LNCaP clone FGC (cell line): Measurements from ENCODE around the gene WFDC12.

Experiments
- DNase-seq: peaks from one replicate; pipeline ENCODE4 v3.0.0-alpha.2; 2011; ENCODE audit warnings: low read depth
- H3K4me3 ChIP-seq: 2 replicates; pipeline ENCODE4 v1.5.1; 2011; ENCODE audit warnings: mild to moderate bottlenecking, low read depth, low read length, control low read depth
- TF ChIP-seq, protein P1 (sequence below): IDR thresholded peaks from 2 replicates; pipeline ENCODE4 v1.5.1; 2012; ENCODE audit warnings: mild to moderate bottlenecking; ENCODE audit not compliant: control insufficient read depth, insufficient read depth; ENCODE audit errors: extremely low read depth

Gene WFDC12

DNA sequence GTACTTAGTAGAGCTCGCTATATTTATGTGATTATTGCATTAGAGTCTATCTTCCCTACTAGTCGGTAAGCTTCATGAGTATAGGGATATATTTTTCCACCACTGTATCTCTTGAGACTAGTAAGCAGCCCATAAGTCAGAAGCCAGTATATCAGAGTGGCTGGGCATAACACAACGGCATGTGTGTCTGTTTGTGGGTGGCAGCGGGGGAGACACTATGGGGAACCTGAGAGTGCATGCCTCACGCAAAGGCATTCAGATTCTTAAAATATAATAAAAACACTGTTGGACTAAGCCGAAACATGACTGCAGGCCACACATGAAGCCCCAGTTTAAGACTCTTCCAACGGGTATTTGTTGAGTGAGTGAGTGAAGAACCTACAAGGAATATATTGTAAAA, 31.4 kb downstream of the WFDC12 start:
- DNase-seq, result no peak
- no peak overlapping the region for H3K4me3 ChIP-seq
- TF ChIP-seq, protein P1, sequence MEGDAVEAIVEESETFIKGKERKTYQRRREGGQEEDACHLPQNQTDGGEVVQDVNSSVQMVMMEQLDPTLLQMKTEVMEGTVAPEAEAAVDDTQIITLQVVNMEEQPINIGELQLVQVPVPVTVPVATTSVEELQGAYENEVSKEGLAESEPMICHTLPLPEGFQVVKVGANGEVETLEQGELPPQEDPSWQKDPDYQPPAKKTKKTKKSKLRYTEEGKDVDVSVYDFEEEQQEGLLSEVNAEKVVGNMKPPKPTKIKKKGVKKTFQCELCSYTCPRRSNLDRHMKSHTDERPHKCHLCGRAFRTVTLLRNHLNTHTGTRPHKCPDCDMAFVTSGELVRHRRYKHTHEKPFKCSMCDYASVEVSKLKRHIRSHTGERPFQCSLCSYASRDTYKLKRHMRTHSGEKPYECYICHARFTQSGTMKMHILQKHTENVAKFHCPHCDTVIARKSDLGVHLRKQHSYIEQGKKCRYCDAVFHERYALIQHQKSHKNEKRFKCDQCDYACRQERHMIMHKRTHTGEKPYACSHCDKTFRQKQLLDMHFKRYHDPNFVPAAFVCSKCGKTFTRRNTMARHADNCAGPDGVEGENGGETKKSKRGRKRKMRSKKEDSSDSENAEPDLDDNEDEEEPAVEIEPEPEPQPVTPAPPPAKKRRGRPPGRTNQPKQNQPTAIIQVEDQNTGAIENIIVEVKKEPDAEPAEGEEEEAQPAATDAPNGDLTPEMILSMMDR, result no peak

DNA sequence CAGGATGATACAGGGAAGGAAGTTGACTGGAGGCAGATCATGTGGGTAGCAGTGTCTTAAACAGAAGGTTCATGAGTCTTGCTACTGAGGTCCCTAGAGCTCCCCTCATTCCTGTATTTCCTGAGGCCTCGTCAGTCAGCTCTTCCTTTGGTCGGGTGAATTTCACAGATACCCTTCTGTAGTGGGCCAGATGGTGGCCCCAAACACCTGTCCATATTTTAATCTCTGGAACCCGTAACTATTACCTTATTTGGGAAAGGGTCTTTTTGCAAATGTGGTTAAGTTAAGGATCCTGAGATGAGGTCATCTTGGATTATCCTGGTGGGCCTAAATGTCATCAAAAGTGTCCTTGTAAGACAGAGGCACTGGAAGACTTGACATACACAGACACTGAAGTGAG, 32.9 kb downstream of the WFDC12 start:
- no peak overlapping the region for H3K4me3 ChIP-seq
- DNase-seq, result no peak
- TF ChIP-seq, protein P1, result no peak

DNA sequence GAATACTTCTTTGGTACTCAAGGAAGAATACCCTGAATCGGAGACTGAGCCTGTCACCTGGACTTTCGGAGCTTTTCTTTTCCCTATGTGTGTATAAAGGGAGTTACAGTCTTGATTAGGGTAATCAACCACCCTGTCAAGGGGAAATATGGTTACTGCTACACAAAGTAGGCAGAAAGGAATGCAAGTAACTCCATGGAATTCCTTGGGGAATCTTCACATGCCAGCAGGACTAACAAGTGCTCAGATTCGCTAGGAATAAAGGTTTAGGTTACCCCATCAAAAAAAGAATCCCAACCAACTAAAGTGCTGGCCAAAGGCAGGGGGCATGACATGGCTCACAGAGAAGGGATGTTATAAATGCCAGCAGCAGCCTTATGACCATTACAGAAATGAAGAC, 33.8 kb downstream of the WFDC12 start:
- TF ChIP-seq, protein P1, result no peak
- no peak overlapping the region for H3K4me3 ChIP-seq
- DNase-seq, result no peak

DNA sequence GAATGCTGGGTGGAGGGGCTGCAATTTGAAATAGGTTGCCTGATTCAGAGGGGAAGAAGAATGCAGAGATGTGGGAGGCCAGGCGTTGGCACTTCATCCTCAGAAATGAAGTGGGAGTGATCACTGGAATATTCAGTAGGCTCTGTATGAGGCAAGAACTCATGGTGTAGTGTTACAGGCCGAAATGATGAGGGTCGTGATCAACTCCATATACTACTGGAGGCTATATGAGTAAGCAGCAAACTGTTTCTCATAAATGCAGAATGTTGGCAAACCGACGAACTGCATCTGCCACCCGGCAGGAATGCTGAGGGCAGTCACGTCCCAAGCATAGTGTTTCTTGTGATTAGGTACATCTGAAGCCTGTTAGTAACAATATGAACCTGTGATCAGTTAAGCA, 36.0 kb downstream of the WFDC12 start:
- DNase-seq, result no peak
- H3K4me3 ChIP-seq, result no peak overlapping the region
- TF ChIP-seq, protein P1, result no peak

DNA sequence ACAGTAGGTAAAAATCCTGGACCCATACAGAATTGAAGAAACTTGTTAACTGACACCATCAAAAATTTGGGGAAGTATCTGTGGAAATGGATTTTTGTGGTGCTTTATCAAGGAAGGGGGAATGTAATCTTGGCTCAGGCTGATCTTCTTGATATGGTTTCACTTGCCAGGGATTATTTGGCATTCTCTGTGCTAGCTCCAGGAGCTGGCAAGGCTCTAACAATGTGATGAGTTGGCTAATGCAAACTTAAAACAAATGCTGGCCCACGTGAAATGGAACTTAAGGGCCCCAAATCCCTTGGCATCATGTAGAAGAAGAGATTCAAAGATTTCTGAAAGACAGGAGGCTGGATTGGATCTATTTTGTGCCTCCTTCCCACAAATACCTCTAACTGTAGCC, 36.5 kb downstream of the WFDC12 start:
- TF ChIP-seq, protein P1, result no peak
- H3K4me3 ChIP-seq, result no peak overlapping the region
- no peak for DNase-seq

DNA sequence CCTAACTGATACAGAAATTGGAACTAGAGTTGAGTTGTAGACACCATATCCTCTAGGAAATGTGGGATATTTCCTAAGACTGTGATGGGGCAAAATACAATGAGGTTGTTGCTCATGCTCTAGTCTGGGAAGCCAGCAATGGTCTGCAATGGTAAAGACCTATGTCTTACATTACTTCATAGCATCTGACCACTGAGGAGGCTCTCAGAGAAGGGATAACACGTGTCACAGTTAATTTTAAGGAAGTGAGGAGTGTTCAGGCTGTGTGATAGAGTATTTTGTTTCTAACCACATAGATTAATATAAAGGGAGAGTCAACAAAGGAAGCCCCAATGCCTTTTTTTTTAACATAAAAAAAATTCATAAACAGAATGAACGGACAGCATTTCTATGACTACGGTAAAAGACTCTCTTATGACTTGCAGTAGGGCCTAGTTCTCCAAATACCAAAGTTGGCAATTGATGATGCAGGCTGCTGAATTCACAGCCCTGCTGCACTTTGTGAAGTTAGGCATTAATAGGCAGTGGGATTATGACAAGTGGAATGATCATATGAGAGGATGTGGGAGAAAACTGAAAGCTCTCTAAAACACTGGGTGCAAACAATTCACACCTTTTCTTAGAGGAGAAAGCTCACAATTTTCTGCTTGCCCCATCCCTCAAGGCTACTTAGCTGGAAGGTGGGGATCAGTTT, 37.0 kb downstream of the WFDC12 start:
- no peak for DNase-seq
- H3K4me3 ChIP-seq, result no peak overlapping the region
- TF ChIP-seq, protein P1, result no peak

DNA sequence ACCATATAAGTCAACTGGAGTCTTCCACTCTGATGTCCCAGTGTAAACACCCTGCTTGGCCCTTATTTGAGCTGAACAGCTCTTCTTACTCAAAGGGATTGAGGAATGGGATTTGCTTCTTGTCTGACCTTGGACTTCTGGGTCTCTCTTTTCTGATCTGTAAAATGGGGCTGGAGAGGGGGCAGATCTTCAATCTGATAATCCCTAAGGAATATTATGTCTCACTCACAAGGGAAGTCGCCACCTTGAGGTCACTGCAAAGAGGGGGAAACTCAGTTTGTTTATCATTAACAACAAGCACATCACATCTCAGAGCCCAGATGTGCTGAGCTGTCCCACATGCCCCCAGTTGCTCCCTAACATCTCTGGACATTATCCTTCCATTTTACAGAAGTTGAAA, 38.4 kb downstream of the WFDC12 start:
- H3K4me3 ChIP-seq, result no peak overlapping the region
- DNase-seq, result no peak
- TF ChIP-seq, protein P1, result no peak
